Gastroesophageal sphincter (tissue), 3 donors: ENCODE measurements around the gene GASK1A.

Experiments used
- CTCF ChIP-seq, 4 experiments: fragments of 200-600 bp in 2 of 4; fragments of 450-650 bp in 2 of 4; sonication (generic) in 1 of 4; IDR thresholded peaks; one replicate each; pipeline ENCODE4 v1.5.1; 2017 to 2019; ENCODE audit warnings: antibody characterized with exemption in 4 of 4, mild to moderate bottlenecking in 2 of 4, moderate library complexity in 2 of 4
- POLR2A ChIP-seq, 2 donors: fragments of 450-650 bp; IDR thresholded peaks; one replicate each; pipeline ENCODE4 v1.6.1; 2017; ENCODE audit warnings: antibody characterized with exemption in 2 of 2, mild to moderate bottlenecking in 2 of 2, moderate library complexity in 1 of 2
- POLR2AphosphoS5 ChIP-seq: sonication (generic); formaldehyde crosslinking; IDR thresholded peaks from one replicate; pipeline ENCODE4 v1.6.1; 2017; ENCODE audit warnings: antibody characterized with exemption

GRCh38 chr3:43087249-43087776, 108.2 kb downstream of the GASK1A start:
- no peak for TF ChIP-seq POLR2A (IDR thresholded peaks at IDR 0.05)
- TF ChIP-seq CTCF (IDR thresholded peaks at IDR 0.05), result peak in 1 of 4 experiments; percentile 17
- TF ChIP-seq POLR2AphosphoS5, result no peak
